ENCODE data around the gene RENBP.

Gene RENBP

DNA sequence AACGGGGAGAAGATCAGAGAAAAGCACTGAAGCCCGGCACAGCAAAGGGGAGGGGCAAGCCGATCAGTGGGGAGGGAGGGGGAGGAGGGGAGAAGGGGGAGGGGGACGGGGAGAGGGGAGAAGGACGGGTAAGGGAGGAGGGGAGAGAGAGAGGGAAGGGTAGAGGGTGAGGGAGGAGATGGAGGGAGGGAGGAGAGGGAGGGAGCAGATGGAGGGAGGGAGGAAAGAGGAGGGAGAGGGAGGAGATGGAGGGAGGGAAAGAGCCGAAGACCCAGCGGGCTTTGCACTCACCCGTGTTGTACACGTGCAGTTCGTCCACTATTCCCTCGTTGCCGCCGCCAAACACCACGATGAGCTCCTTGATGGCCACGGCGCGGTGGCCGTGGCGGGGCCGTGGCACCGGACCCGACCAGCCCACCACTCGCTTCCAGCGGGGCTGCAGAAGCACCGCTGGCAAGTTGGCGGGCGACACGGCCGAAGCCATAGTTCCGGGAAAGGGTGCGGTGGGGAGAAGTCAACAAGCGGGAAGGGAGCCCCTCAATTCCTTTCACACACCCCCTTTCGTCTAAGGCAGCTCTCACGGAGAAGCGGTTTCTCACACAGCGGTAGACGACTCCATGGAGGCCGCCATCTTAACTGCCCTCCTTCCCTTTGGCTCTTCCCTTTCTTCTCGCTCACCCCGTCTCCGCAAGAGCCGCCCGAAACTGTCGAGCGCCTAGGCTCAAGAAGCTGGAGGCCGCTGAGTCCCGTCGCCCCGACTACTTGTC lies 26.1 kb upstream of the RENBP start:
- DNase-seq (ENCODE audit: low read depth), result peak; percentile 80

DNA sequence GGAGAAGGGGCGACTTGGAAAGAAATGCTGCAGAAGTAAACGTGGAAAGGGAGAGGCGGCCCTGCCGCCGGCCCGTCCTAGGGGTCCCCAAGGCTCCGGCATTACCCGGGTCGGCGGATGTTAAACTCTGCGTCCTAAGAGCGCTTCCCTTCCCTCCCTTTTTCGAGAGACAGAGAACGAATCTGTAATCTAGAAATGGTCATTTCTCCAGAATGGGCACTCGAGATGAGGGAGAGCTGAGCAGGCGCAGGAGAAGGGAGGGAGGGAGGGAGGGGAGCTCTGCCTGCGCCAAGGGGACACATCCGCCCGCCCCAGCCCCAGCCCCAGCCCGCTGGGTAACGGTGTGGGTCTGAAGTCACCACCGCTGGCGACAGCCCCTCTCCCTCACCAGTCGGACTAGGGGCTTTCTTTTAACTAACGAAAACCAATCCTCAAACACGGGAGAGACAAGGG lies 25.5 kb upstream of the RENBP start:
- DNase-seq (ENCODE audit: low read depth), result peak; percentile 53

- DNase-seq (ENCODE audit: low read depth), result no peak
These were observed 24.9 kb upstream of the RENBP start for GRCh38 chrX:153969125-153969903.

- DNase-seq (ENCODE audit: low read depth), result peak; percentile 29
These were observed 24.3 kb upstream of the RENBP start for GRCh38 chrX:153968754-153969124.

DNA sequence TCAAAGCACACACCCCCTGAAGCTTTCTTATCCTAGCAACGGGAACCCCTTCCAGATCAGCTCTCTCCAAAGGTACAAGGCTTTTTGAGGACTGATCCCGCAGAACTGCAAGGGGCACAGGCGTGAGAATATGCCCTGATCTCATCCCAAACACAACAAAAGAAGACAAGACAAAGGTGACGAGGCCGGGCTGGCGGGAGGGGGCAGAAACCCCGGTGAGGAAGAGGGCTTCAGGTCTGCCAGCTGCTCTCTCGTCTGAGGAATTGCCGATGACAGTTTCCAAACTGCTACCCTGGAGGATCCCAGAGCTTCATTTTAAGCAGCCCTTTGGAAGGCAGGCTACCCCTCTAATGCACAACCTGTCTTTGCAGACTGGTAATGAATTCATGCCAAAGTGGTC lies 23.8 kb upstream of the RENBP start:
- DNase-seq (ENCODE audit: low read depth), result no peak

GRCh38 chrX:153967536-153968224 lies 23.2 kb upstream of the RENBP start:
- DNase-seq (ENCODE audit: low read depth), result no peak

DNA sequence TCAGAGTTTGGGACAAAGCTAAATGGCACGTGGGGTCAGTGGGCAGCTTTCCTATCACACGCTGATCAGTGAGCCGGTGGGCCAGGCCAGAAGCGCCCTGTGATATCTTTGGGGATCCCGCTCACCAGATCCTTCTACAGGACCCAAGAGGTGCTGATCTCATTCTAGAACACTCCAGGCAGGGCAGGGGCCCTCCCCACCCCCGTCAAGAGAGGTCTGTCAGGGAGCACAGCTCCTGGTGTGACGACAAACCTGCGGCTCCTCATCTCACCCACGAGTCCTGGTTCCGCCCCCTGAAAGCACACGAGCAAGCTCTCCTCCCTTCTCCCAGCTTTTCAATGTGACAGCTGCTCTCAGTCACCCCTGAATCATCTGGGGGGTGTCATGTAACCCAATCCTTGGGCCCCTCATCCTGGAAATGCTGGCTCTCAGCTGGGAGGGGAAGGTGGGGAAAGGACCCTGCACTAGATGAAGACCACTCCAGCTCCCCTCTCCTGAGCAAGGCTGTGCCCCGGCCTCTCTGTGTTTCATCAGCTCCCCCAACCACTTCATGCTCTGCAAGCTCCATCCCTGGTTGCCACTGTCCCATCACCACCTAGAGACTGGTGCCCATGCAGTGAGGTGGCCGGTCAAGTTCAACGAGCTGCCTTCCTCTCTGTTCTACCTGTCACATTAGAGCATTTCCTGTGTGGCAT lies 22.5 kb upstream of the RENBP start:
- no peak for DNase-seq (ENCODE audit: low read depth)

DNA sequence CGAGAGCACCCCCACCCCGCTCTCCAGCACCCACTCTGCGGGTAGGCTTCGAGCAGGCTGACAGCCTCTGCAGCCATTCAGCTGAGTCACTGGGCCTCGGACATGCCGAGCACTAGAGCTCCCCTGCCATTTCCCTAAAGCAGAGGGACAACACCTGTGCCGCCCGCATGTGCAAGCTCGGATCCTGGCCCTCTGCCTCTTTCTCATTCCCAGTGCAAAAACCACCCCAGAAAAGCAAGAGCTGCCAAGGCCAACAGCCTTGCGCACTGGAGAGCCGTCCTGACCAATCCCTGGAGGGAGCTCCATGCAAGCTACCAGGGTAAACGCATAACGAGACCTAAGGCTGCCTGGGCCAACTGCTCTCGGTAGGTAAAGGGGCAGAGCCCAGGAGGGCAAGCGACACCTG lies 21.8 kb upstream of the RENBP start:
- DNase-seq (ENCODE audit: low read depth), result no peak

DNA sequence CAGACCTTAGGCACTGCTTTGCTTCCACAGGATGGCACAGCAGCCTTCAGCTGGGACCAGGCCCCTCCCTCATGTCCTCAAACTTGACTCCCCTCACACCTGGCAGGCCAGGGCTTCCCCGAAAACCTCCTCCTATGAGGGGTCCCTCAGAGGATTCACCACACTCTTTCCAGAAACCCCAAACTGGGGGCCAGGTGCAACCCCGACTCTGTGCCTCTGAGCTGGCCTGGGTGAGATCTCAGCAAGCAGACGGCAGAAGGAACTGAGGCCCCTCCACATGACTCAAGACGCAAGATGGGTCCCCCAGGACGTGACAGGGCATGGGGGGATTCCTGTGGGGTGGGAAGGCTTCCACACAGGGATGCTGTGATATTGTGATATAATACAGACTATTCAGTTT lies 21.0 kb upstream of the RENBP start:
- no peak for DNase-seq (ENCODE audit: low read depth)

DNA sequence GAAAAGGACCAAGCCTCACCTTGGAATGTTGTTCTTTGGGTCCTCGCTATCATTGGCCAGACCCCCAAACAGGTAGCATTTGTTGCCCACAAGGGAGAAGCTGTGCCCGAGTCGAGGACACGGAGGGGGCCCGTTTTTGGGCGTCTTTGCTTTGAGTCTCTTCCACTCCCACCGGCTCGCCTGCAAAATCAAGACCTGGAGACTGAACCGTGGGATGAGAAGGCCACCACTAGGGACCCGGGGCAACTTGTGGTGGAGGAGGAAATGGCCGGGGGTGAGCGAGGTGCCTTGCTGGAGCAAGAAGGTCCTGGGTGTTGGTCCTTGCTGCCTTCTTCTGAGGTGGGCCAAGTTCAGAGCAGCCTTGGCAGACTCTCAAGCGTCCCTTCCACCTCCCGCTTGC lies 19.7 kb upstream of the RENBP start:
- DNase-seq (ENCODE audit: low read depth), result no peak

DNA sequence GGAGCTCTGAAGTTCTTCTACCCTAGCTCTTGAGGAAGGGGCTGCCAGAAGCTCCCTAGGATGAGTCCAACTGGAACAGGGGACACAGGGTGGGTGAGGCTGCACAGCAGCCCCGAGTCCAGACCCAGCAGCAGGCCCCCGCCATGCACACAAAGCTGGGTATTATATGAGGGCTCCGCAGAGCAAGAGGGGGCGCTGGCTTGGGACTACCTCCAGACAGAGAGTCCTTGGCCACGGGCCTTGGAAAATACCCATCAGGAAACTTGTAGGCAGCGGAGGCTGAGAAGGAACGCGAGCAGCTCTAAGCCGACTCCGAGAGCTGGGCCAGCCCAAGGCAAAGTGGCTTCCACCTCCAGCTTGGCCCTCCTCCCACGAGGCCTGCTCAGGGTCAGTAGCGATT lies 19.1 kb upstream of the RENBP start:
- DNase-seq (ENCODE audit: low read depth), result no peak

DNA sequence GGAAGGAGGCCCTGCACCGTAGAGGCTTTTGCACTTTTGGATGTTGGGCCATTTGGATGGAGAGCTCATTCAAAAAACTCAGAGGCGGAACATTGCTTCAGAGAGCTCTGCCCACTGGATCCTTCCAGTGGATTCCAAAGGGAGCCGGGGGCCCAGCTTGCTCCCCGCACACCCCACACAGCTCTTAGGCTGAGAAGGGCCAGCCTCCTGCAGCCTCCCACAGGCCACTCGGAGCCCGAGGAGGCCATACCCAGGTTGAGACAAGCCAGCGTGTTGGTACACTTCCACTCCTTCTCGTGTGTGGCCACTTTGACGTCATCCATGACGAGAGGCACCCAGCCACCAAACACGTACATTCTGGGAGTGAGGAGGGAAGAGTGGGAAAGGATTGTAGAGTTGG lies 16.8 kb upstream of the RENBP start:
- DNase-seq (ENCODE audit: low read depth), result no peak

- no peak for DNase-seq (ENCODE audit: low read depth)
These were observed 16.3 kb upstream of the RENBP start for GRCh38 chrX:153960786-153961185.

DNA sequence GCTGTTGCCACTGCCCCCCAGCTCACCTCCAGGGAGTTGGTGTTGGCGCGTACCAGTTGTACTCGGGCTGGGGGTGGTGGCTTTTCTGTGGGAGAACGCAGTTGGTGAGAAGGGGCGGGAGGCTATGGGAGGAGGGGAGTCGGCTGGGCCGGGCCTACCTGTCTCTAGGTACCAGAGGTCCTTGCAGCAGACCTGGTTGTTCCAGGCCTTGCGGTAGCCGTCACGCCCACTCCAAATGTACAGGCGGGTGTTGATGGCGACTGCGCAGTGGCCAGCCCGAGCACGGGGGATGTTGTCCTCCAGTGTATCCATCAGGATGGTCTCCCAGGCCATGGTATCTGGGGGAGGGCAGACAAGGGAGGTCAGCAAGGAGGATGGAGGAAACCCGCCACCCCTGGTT lies 15.6 kb upstream of the RENBP start:
- DNase-seq (ENCODE audit: low read depth), result no peak

GRCh38 chrX:153959649-153960048 lies 15.2 kb upstream of the RENBP start:
- DNase-seq (ENCODE audit: low read depth), result no peak

DNA sequence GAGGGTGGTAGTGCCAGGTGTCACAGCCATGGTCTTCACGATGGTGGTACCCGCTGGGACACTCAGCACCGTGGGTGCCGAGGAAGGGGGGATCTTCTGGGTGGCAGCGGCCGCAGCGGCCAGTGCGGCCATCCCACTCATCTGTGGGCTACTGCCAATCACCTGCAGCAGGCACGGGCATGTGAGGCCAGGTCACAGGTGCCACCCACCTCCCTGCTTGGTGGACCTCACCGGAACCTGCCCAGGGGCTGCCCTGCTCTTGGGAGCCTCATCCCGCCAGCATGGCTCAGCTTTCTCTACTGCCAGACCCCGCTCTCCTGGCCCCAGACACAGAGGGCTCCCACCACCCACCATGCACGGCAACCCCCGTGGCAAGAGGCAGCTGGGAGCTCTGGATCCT lies 14.2 kb upstream of the RENBP start:
- no peak for DNase-seq (ENCODE audit: low read depth)

- no peak for DNase-seq (ENCODE audit: low read depth)
These were observed 12.8 kb upstream of the RENBP start for GRCh38 chrX:153957224-153957623.

DNA sequence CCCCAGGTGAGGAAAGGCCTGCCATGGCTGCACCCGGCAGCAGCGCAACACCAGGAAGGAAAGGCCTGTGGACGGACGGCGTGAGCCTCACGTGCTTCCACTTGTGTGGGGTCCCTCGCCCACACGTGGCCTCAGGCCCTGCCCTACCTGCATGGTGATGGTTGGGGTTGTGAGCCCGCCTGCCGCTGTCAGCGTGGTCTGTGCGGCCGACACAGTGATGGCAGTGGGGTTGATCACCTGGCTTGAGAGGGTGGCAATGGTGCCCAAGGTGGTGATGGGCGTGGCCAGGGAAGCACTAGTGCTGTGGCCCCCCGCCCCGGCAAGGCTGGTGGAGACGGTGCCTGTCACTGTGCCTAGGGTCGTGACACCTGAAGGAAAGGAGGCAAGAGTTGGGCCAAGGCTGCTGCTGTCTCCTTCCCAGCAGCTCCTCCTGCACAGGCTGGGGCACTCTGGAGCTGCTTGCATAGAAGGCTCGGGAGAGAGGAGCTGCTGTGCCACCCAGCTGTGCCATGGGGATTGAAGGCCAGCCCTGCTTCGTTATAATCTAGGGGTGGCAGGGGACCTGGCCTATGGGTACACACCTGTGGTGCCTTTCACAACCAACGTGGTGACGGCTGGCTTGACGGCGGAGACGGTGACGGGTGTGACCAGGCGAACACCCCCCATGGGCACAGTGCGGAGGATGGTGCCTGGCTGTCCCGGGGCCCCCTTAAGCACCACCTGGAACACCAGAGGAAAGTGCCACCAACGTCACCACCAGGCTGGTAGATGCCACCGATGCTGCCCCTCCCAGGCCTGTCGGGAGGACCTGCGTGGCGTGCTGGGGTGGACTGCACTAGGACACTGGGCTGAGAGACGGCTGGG lies 11.8 kb upstream of the RENBP start:
- no peak for DNase-seq (ENCODE audit: low read depth)

- no peak for DNase-seq (ENCODE audit: low read depth)
These were observed 10.8 kb upstream of the RENBP start for GRCh38 chrX:153955228-153955732.

DNA sequence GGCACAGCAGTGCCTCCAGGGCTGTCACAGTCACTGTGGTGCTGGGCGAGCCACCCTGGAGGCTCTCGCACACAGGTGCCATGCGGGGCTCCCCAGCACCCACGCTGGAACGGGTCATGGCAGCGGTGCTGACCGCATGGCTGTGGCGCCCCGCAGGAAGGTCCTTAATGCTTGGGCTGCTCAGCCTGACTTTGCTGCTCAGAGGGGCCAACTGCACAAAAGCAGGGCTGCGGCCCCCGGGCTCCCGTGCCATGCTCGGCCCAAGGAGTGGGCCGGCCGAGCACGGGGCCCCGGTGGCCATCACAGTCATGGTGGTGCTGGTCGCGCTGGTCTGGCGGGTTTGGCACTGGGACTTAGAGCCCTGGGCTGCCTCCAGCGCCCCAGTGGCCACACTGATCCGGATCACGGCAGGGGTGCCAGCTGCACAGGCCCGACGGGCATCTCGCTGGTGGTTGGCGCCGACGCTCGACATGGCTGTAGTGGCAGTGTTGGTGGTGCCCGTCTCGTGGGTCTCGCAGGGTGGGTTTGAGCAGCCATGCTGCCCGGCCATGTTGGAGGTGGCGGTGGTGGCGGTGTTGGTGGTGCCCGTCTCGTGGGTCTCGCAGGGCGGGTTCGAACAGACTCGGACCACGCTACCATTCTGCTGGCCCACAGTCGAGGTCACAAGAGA lies 10.2 kb upstream of the RENBP start:
- no peak for DNase-seq (ENCODE audit: low read depth)

Measured in EH (cell line).